ENCODE measurements around the gene EIF4E.
"Not testable (repeated sequence)": the region's sequence is repeated elsewhere in the genome, so short reads cannot be mapped to it uniquely, and the experiment has no call there.

- TF ChIP-seq POLR2A, CTCF, POLR2AphosphoS5, EP300 (IDR thresholded peaks at IDR 0.05): not testable (repeated sequence)
Measured at GRCh38 chr4:98910728-98911127, 18.2 kb downstream of the EIF4E start.

Data from upper lobe of left lung (tissue), 4 donors.